SK-N-SH treated with all-trans-retinoic acid at 6 μM for 48 hours (cell line): ENCODE data around the gene PLCB2.
A peak's percentile ranks its signal among the peaks of the same experiment; 100 is the strongest.

Experiments
- ATAC-seq: fragments of 200-7000 bp; cut with Tn5 transposase; 3 replicates; pipeline ENCODE4 v1.9.1; 2020; ENCODE audit warnings: mild to moderate bottlenecking, moderate library complexity
- ARNTL ChIP-seq: fragments of 450-650 bp; formaldehyde crosslinking; IDR thresholded peaks from 2 replicates; pipeline ENCODE4 v1.5.0; 2020; ENCODE audit warnings: low read depth, mild to moderate bottlenecking, moderate library complexity, borderline replicate concordance
- BACH2 ChIP-seq: fragments of 250-450 bp; sonication (Bioruptor Pico); IDR thresholded peaks from 2 replicates; pipeline ENCODE4 v1.9.0; 2021; ENCODE audit warnings: mild to moderate bottlenecking, borderline replicate concordance
- CREB5 ChIP-seq: fragments of 250-450 bp; sonication (Bioruptor Pico); IDR thresholded peaks from 2 replicates; pipeline ENCODE4 v1.5.1; 2020; ENCODE audit warnings: low read depth, mild to moderate bottlenecking, moderate library complexity
- ESRRG ChIP-seq: fragments of 250-450 bp; sonication (Bioruptor Pico); IDR thresholded peaks from 2 replicates; pipeline ENCODE4 v1.6.1; 2021; ENCODE audit warnings: mild to moderate bottlenecking
- GLIS3 ChIP-seq: fragments of 250-450 bp; sonication (Bioruptor Pico); IDR thresholded peaks from 2 replicates; pipeline ENCODE4 v1.5.0; 2020; ENCODE audit warnings: mild to moderate bottlenecking, moderate library complexity
- ISL1 ChIP-seq: fragments of 250-450 bp; sonication (Bioruptor Pico); IDR thresholded peaks from 2 replicates; pipeline ENCODE4 v2.1.2; 2022; ENCODE audit warnings: mild to moderate bottlenecking, moderate library complexity
- OSR1 ChIP-seq: fragments of 250-450 bp; sonication (Bioruptor Pico); IDR thresholded peaks from 2 replicates; pipeline ENCODE4 v1.8.0; 2022; ENCODE audit warnings: moderate library complexity, mild to moderate bottlenecking, inconsistent platforms
- PATZ1 ChIP-seq: fragments of 250-450 bp; sonication (Bioruptor Pico); IDR thresholded peaks from 2 replicates; pipeline ENCODE4 v1.8.0; 2020; ENCODE audit warnings: mild to moderate bottlenecking, moderate library complexity, borderline replicate concordance
- POU6F1 ChIP-seq: fragments of 250-450 bp; sonication (Bioruptor Pico); IDR thresholded peaks from 2 replicates; pipeline ENCODE4 v1.8.0; 2021; ENCODE audit warnings: low read depth, mild to moderate bottlenecking, moderate library complexity, borderline replicate concordance
- PPARA ChIP-seq: fragments of 250-450 bp; sonication (Bioruptor Pico); IDR thresholded peaks from 2 replicates; pipeline ENCODE4 v1.5.0; 2020; ENCODE audit warnings: mild to moderate bottlenecking, borderline replicate concordance
- RARB ChIP-seq: fragments of 250-450 bp; sonication (Bioruptor Pico); IDR thresholded peaks from 2 replicates; pipeline ENCODE4 v1.8.0; 2021; ENCODE audit warnings: mild to moderate bottlenecking, moderate library complexity
- SNAI2 ChIP-seq: fragments of 250-450 bp; sonication (Bioruptor Pico); IDR thresholded peaks from 2 replicates; pipeline ENCODE4 v1.5.0; 2020; ENCODE audit warnings: mild to moderate bottlenecking, moderate library complexity
- TCF4 ChIP-seq: fragments of 250-450 bp; sonication (Bioruptor Pico); IDR thresholded peaks from 2 replicates; pipeline ENCODE4 v1.8.0; 2021; ENCODE audit warnings: mild to moderate bottlenecking, moderate library complexity, borderline replicate concordance
- TOX ChIP-seq: fragments of 250-450 bp; sonication (Bioruptor Pico); IDR thresholded peaks from 2 replicates; pipeline ENCODE4 v1.8.0; 2021; ENCODE audit warnings: mild to moderate bottlenecking, moderate library complexity, borderline replicate concordance
- TSHZ2 ChIP-seq: fragments of 250-450 bp; sonication (Bioruptor Pico); IDR thresholded peaks from 2 replicates; pipeline ENCODE4 v1.5.0; 2020; ENCODE audit warnings: mild to moderate bottlenecking, moderate library complexity
- ZC3H10 ChIP-seq: fragments of 250-450 bp; sonication (Bioruptor Pico); IDR thresholded peaks from 2 replicates; pipeline ENCODE4 v1.5.1; 2021; ENCODE audit warnings: mild to moderate bottlenecking, moderate library complexity
- ZFP3 ChIP-seq: fragments of 250-450 bp; sonication (Bioruptor Pico); IDR thresholded peaks from 2 replicates; pipeline ENCODE4 v1.5.0; 2020; ENCODE audit warnings: mild to moderate bottlenecking, moderate library complexity
- ZFP30 ChIP-seq: fragments of 450-650 bp; formaldehyde crosslinking; IDR thresholded peaks from 2 replicates; pipeline ENCODE4 v1.5.0; 2022; ENCODE audit warnings: mild to moderate bottlenecking, moderate library complexity
- ZNF565 ChIP-seq: fragments of 450-650 bp; formaldehyde crosslinking; conservative IDR thresholded peaks from 2 replicates; pipeline ENCODE4 v1.5.0; 2020; ENCODE audit warnings: low read depth, mild to moderate bottlenecking, moderate library complexity
- ZNF70 ChIP-seq: fragments of 450-650 bp; formaldehyde crosslinking; IDR thresholded peaks from 2 replicates; pipeline ENCODE4 v1.5.0; 2020; ENCODE audit warnings: mild to moderate bottlenecking, moderate library complexity
- ZNF8 ChIP-seq: fragments of 450-650 bp; formaldehyde crosslinking; IDR thresholded peaks from 2 replicates; pipeline ENCODE4 v1.5.0; 2020; ENCODE audit warnings: mild to moderate bottlenecking, moderate library complexity

Gene PLCB2

GRCh38 chr15:40257656-40258450 is 49.9 kb downstream of the PLCB2 start:
- no peak for ATAC-seq
- TF ChIP-seq ZC3H10 (CRISPR knock-in tag) (no peak), BACH2 (CRISPR knock-in tag) (no peak), TSHZ2 (CRISPR knock-in tag) (no peak), GLIS3 (CRISPR knock-in tag) (no peak), OSR1 (no peak)

DNA sequence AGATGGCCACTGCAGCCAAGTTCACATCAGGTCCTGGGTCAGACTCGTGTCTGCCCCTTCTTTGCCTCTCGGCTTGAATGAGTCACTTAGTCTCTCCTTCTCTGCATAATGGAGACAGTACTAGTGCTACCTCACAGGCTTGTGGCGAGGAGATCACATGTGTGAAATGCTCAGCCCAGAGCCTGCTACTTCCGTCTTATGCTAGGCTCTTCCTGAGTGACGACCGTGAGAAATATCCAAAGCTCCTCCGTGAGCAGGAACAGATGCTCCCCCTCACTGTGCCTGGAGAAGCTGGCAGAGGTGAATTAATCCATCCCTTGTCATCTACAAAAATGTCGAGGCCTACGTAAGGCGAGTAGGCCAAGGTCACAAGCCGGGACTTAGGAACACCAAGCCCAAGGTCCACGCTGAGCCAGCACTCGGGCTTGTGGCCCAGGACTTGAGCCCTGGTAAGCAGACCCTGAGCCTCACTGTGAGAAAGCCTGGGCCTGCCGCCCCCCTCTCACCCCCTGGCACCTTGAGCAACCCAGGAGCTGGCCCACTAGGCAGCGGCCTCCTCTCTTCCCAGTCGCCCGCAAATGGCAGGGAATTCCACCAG is 51.0 kb downstream of the PLCB2 start:
- TF ChIP-seq OSR1 = no peak
- TF ChIP-seq RARB (CRISPR knock-in tag) = no peak
- TF ChIP-seq GLIS3 (CRISPR knock-in tag) = no peak
- TF ChIP-seq SNAI2 (CRISPR knock-in tag) = no peak
- no peak for TF ChIP-seq TSHZ2 (CRISPR knock-in tag)
- no peak for TF ChIP-seq PPARA (CRISPR knock-in tag)
- TF ChIP-seq ZFP3 (CRISPR knock-in tag) = no peak
- TF ChIP-seq ARNTL (CRISPR knock-in tag) = no peak
- TF ChIP-seq BACH2 (CRISPR knock-in tag) = no peak
- TF ChIP-seq PATZ1 (CRISPR knock-in tag) = no peak
- no peak for TF ChIP-seq ZC3H10 (CRISPR knock-in tag)
- TF ChIP-seq ISL1 (CRISPR knock-in tag) = no peak
- no peak for TF ChIP-seq ESRRG
- no peak for TF ChIP-seq ZNF8
- no peak for TF ChIP-seq ZNF565 (CRISPR knock-in tag)
- no peak for TF ChIP-seq ZNF70 (CRISPR knock-in tag)
- TF ChIP-seq TOX = no peak
- TF ChIP-seq, all 23 proteins: peak for 0
- ATAC-seq = peak; percentile 19; the same call in 1 of the 3 replicates

DNA sequence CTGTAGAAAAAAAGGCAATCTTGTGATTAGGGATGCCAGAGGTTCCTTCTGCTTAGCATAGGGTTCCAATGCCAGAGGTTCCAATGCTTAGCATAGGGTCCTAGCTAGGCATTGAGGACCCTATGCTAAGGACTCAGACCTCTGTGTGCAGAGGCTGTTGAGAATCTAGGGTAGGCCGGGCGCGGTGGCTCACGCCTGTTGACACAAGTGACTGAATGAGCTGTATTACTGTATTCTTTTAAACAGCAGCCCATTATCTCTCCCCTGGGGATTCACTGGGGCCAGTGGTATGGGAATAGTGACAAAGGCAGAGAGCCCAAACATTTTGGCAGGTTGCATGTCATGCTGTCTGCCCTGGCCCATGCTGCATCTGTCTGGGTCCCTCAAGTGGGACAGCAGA is 52.7 kb downstream of the PLCB2 start:
- no peak for ATAC-seq
- no peak for TF ChIP-seq POU6F1 (CRISPR knock-in tag)
- no peak for TF ChIP-seq ESRRG
- no peak for TF ChIP-seq ZFP3 (CRISPR knock-in tag)
- TF ChIP-seq ZC3H10 (CRISPR knock-in tag) = no peak
- no peak for TF ChIP-seq CREB5 (CRISPR knock-in tag)
- no peak for TF ChIP-seq ZNF565 (CRISPR knock-in tag)
- TF ChIP-seq ZNF70 (CRISPR knock-in tag) = no peak
- no peak for TF ChIP-seq TSHZ2 (CRISPR knock-in tag)
- TF ChIP-seq ZFP30 (CRISPR knock-in tag) = no peak
- no peak for TF ChIP-seq TCF4 (CRISPR knock-in tag)
- TF ChIP-seq TOX = no peak
